ENCODE data around the gene MAGI1.
A peak's percentile ranks its signal among the peaks of the same experiment; 100 is the strongest.
"Not testable (repeated sequence)": the region's sequence is repeated elsewhere in the genome, so short reads cannot be mapped to it uniquely, and the experiment has no call there.

The MAGI1 gene

GRCh38 chr3:66038384-66038725 lies 363 bp downstream of the MAGI1 start:
- DNase-seq: no peak

- peak in 1 of 5 experiments; percentile 19 for DNase-seq
These were observed 740 bp downstream of the MAGI1 start for GRCh38 chr3:66037986-66038369.

GRCh38 chr3:66037330-66037985 lies 1.3 kb downstream of the MAGI1 start:
- peak in 1 of 5 experiments; percentile 16 for DNase-seq

GRCh38 chr3:66036586-66037148 lies 2.1 kb downstream of the MAGI1 start:
- DNase-seq: no peak

- DNase-seq: no peak
These were observed 2.8 kb downstream of the MAGI1 start for GRCh38 chr3:66035763-66036477.

GRCh38 chr3:66033241-66034138 lies 5.2 kb downstream of the MAGI1 start:
- DNase-seq: peak in 1 of 5 experiments; percentile 66

GRCh38 chr3:66031102-66031698 lies 7.5 kb downstream of the MAGI1 start:
- no peak for DNase-seq

- DNase-seq: no peak
These were observed 9.3 kb downstream of the MAGI1 start for GRCh38 chr3:66029443-66029842.

- DNase-seq: no peak
These were observed 9.7 kb downstream of the MAGI1 start for GRCh38 chr3:66029014-66029413.

GRCh38 chr3:66028457-66028856 lies 10.3 kb downstream of the MAGI1 start:
- DNase-seq: no peak

GRCh38 chr3:66027099-66027498 lies 11.6 kb downstream of the MAGI1 start:
- DNase-seq: not testable (repeated sequence)

GRCh38 chr3:66023738-66024385 lies 14.9 kb downstream of the MAGI1 start:
- DNase-seq: no peak

- no peak for DNase-seq
These were observed 15.5 kb downstream of the MAGI1 start for GRCh38 chr3:66023229-66023628.

GRCh38 chr3:66021731-66022131 lies 17.0 kb downstream of the MAGI1 start:
- no peak for DNase-seq

- no peak for DNase-seq
These were observed 18.8 kb downstream of the MAGI1 start for GRCh38 chr3:66019896-66020295.

- DNase-seq: no peak
These were observed 20.4 kb downstream of the MAGI1 start for GRCh38 chr3:66018057-66019033.

GRCh38 chr3:66017591-66017990 lies 21.1 kb downstream of the MAGI1 start:
- no peak for DNase-seq

GRCh38 chr3:66017084-66017483 lies 21.6 kb downstream of the MAGI1 start:
- DNase-seq: no peak

GRCh38 chr3:66015841-66016240 lies 22.9 kb downstream of the MAGI1 start:
- DNase-seq: no peak

GRCh38 chr3:66014651-66015050 lies 24.1 kb downstream of the MAGI1 start:
- no peak for DNase-seq

- no peak for DNase-seq
These were observed 24.7 kb downstream of the MAGI1 start for GRCh38 chr3:66014056-66014455.

All from T-helper 2 cell (primary cell).